ENCODE measurements around the gene METTL3.
"Not testable (repeated sequence)": the region's sequence is repeated elsewhere in the genome, so short reads cannot be mapped to it uniquely, and the experiment has no call there.

The METTL3 gene

DNA sequence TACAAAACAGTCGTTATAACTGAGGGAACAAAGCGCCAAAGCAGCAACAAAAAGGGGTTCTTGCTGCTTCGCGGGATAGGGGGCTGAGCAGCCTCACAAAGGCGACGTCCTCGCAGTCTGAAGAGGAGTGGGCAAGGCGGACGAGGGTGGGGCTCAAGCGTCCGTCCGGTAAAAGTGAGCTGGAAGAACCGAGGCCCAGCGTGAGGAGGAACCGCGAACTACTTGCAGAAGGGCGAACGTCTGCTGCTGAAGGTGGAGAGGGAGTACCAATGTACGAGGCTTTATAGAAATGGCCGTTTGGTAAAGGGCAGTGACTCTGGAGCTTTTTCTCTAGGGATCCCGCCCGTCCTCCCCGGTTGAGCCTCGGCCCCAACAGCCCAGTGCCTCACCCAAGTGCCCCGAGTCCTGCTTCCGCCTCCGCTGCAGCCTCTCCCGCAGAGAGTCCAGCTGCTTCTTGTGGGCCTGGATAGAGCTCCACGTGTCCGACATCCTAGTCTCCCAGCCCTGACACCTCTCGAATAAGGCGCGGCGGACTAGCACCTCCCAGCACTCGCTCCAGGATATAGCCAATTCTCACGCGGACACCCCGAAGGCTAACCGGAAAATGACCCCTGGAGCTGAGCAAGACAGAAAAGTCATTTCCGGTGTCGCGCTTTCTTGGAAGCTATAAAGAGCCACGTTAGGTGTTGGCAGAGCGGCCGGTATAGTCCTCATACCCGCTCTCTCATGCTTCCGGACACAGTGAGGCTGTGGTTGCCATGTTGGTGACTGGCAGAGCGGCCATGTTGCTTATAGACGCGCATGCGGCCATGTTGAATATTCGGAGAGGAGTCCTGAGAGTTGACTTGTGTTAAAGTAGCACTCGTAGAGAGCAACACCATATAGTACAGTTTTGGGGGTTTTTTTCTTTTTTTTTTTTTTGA is at the start of gene METTL3:
METTL3 (minus strand) TSS at position 606 of the 923 bp plus-strand sequence; CDS start at position 489, 117 bp downstream.
- peak; percentile 96 for DNase-seq

DNA sequence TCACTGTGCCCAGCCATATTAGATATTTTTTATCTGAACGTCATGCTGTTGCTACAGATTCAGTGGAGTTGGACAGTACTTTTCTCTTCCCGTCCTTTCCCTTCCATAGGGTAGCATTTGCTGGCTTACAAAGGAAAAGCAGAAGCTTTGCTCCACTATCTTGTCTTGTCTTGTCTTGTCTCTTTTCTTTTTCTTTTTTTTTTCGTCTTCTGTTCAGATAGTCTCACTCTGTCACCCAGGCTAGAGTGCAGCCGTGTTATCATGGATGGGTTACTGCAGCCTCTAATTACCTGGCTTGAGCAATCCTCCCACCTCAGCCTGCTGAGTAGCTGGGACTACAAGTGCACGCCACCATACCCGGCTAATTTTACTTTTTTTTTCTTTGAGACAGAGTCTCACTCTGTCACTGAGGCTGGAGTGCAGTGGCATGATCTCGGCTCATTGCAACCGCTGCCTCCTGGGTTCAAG is 47.6 kb upstream of the METTL3 start:
- no peak for DNase-seq

DNA sequence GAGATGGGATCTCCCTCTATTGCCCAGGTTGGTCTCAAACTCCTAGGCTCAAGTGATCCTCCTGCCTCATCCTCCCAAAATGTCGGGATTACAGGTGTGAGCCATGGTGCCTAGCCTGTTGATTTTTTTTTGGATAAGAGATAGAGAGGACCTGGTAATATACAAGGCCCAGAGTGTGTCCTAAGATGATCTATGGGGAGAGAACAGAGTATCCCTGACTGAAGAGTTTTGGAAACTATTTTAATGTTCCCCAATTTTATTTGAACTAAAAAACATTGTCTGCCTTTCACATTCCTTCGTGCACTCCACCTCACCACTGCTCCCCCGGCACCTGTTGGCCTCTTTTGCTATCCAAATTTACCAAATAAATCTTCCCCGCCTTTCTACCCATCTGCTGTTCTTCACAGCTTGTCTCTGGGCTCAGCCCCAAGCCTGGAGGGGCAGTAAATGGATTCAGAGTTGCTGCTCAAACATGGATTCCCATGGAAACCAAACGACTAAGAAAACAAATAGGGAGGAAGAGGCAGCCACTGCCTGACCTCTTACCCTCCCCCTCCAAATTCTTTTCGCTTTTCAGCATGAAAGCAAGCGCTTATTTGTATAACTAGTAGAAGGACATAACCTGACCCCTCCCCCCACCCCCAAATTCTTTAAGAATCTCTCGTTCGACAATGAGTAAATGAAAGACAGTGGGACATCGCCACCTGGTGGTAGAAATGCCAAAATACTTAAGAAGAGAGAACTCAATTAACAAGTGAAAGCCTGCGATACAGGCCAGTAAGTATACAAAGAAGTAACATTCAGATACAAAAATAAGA is 46.2 kb upstream of the METTL3 start:
- peak; percentile 85 for DNase-seq

DNA sequence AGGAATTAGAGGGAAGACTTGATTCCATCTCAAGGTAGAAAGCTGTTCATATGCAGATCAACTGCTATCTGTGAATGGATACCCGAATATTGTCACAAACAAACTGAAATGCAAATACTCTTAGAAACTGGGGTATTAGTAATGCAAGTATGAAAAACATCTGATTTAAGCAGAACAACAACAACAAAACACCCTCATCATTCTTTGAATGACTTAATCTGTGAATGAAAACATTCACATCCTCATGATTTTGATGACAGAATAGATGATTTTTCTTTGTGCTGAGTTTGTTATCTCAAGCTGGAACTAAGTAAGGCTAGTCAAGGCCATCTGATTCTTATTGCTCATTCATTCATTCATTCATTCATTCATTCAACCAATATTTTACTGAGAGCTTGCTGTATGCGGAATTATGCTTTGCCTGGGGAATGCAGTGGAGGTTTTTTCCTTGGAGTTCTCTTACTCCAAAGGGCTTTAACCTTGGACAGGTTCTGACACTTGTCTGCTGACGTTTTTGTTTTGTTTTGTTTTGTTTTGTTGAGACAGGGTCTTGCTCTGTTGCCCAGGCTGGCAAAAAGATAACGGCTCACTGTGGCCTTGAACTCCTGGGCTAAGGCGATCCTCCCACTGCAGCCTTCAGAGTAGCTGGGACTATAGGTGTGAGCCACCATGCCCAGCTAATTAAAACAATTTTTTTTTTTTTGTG is 45.4 kb upstream of the METTL3 start:
- no peak for DNase-seq

DNA sequence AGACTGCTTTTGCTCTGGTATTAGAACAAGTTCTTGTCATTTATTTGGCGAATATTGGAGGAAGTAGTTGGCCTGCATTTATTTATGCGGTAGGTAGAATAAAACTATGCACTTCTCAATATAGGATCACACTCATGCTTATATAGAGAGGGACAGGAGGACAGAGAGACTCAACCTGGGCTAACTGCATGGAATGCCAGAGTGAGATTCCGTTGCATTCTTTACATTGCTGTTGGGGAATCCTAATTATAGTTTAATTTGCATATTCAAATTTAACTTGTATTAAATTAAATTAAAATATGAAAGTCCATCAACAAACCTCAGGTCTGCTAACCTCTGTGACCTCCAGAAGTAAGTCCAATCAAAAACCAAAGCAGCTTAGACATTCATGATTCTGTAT is 42.1 kb upstream of the METTL3 start:
- no peak for DNase-seq

DNA sequence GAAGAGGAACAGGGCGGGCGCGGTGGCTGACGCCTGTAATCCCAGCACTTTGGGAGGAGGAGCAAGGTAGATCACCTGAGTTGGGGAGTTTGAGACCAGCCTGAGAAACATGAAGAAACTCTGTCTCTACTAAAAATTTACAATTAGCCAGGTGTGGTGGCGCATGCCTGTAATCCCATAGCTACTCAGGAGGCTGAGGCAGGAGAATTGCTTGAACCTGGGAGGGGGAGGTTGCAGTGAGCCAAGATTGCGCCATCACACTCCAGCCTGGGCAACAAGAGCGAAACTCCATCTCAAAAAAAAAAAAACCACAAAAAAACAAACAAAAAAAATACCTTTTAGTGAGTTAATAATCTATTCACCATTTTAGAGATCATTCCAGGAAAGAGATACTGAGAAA is 33.4 kb upstream of the METTL3 start:
- not testable (repeated sequence) for DNase-seq

DNA sequence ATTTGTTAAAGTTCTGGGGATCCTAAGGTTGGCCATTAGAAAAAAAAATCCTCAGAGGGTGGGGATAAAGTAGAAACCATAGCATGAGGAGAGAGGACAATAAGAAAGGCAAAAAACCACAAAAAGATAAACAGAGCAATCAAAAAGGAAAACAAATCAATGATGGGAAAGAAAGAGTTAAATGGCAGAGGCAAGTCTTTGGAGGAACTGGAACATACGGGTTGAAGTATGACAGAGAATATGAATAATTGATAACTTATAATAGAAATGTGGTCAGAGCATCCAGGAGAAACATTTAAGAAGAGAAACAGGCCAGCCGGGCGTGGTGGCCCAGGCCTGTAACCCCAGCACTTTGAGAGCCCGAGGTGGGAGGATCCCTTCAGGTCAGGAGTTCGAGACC is 32.8 kb upstream of the METTL3 start:
- no peak for DNase-seq

DNA sequence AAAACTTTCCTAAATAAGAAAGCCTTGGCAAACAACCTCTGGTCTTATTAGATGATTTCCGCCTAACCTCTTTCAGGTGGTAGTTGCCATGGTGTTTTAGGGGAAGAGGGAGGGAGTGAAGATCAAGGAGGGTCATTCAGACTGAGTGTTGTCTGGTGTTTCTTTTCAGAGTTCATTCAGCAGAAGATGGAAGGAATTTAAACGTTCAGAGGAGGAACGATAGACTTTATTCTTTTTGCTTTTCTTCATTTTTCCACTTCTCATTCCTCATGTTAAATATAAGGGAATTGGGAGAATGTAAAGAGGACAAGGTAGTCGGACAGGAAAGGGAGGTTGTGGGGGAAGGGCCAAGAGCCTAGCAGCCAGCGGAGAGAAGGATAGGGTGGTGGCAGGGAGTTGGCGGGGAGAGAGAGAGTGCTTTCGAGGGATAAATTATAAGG is 32.4 kb upstream of the METTL3 start:
- DNase-seq = no peak

DNA sequence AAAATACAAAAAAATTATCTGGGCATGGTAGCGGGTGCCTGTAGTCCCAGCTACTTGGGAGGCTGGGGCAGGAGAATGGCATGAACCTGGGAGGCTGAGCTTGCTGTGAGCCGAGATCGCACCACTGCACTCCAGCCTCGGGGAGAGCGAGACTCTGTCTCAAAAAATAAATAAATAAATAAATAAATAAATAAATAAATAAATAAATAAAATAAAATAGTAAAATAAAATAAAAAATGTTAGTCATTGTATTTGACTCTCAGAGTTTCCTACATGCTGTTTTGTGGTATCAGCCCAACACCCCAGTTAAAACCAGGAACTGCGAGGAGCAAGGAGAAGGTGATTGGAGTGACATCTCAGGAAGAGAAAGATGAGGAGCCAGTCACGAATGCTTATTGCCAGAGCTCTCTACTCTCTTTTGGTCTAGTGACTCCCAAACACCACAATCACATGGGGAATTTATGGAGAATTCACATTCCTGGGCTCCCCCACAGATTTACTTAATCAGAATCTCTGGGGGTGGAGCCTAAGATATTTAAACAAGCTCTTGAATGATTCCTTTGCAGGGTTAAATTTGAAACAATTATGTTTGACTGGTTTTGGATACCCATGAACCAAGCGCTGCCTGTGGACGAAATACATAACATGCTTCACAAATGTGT is 30.4 kb upstream of the METTL3 start:
- DNase-seq = no peak

DNA sequence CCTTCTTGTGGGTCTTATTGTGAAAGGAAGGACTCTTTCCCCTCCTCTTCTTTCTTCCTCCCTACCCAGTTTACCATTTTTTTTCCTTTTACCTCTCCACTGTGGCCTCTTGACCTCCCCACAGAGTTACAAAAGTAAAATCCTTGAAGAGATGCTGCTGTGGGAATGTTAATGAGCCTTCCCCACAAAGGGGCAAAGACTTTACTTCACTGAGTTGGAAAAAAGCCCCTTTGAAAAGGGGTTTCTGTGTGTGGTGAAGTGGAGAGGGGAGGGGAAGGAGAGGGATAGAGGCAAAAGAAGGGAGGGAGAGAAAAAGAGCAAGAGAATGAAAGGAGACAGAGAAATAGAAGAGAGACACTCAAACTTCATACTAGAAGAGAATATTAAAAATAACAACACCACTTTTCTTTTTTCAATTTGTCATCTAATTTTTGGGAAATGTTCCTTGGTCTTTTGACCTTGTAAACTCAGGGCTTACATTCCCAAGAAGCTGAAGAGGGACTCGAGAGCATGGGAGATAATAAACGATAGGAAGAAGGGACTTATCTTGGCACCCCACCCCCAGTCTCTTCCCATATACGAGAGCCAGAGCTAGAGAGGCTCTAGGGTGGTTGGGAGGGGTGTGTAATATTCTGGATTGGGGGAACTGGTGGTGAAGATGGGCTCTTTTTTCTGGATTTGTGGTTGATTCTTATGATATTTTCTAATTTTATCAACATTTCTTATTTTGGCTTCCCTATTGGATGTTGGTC is 28.2 kb upstream of the METTL3 start:
- no peak for DNase-seq

DNA sequence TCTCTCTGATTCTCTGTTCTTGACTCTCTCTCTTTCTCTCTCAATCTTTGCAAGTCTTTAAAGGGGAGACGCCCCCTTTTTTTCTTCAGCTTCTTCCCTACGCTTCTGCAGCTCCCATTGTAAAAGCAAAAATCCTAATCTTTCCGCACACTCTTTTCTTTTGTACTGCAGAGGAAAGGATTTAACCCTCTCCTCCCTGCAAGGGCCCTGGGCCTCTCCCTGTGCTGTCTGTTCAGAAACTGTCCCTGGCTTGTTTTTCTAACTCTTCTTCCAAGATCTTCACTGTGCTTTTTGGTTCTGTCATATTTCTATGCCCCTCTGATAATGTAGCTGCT is 25.9 kb upstream of the METTL3 start:
- no peak for DNase-seq

DNA sequence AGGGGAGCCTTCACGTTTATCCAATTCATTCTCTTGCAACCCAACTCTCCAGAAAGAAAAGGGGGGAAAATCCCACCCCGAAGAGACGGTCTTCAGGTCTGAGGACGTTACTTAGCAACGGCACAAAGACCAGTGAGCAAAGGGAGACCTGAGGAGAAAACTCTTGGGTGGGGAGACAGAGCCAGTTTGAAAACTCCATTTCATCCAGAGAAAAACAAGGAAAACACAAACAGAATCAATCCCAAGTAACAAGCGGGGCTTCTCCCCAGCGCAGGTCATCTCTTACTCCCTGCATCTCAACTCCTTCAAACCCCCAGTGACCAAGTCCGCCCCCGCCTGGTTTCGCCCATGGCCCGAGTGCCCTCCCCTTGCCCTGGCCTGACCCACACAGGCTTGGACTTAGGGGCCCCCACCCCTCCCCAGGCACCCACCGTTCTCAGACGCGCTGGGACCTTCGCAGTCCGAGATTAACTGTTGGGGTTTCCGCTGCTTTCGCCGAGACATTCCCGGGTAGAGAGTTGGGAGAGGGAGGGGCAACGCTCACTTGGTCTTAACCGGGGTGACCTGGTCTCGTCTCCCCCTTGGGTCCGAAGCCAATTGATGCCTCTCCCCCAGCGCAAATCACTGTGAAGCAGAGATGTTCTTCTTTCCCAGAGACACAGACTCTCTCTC is 25.4 kb upstream of the METTL3 start:
- no peak for DNase-seq

DNA sequence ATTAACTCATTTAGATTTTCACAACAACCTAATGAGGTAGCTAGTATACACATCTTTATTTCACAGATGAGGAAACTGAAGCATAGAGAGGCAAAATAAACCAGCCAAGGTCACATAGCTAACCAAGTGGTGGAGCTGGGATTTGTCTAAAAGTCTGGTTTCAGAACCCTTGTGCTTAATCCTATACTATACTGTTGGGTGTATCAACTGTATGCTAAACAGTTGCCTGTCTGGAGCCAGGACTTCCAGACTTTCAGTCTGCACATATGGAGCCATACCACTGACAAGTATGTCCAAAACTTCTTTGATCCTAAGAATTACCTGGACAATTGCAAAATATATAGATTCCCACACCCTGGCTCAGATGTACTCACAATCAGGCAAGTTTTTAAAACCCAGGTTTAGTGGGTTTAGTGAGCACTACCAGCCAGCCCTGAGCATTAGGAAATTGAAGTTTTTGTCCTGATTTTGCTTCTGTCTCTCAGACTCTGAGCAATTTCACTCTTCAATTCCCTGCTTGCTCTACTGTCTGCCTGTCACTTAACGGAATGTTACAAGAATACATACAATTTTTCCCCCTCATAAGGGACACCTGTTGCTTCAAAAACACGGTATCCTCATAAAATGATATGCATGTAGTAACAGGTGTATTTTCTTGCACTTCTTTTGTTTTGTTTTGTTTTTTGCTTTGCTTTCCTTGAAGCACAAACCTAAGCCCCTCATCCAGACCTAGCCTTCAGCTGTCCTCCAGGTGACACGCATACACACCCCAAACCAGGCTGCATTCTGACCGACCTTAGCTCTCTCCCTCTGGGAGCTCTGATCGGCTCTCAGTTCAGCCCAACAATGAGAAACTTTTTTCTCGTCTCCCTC is 24.6 kb upstream of the METTL3 start:
- DNase-seq = no peak

DNA sequence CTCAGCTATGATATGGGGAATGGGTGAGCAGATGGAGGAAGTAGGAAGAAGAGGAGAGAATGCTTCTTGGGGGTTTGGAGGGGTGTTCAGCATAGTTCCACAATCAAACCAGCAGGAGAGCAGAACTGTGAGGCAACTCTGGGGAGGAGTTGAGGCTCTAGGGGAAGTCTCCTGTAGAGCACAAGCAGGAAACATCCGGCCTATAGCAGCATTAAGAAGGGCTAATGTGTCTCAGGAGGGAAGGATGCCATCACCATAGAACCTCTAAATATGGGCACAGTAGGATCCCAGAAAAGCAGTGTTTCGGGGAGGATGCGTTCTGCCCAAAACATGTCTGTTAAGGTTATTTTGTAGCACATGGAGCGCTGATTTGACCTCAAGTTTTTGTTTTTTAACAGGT is 23.4 kb upstream of the METTL3 start:
- no peak for DNase-seq

DNA sequence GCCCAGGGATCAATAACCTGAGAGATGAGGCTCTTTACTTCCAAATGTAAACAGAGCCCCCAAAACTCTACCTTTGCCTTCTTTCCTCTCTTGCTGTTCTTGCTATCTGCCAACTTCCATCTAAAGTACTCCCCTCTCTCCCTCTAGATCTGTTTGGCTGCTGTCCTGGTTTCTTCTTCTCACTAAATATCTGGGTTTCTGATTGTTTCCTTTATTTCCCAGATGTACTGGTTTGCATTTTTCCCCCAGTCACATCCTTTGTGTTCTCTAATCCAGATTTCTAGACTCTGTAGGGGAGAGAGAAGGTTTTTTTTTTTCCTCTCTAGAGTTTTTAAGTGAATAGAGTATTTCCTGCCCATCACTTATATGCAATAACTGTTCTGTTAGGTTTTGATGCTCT is 22.2 kb upstream of the METTL3 start:
- DNase-seq = no peak

DNA sequence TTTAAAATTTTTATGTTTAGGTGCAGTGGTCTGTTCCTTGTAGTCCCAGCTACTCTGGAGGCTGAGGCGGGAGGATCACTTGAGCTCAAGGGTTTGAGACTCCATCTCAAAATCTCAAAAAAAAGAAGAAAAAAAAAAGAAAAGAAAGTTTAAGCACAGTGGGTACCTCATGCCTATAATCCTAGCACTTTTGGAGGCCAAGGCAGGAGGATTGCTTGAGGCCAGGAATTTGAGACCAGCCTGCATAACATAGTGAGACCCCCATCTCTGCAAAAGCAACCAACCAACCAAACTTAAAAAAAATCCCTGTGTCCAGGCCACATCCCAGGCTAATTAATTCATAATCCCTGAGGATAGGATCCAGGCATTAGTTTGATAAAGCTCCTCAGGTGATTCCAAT is 18.4 kb upstream of the METTL3 start:
- no peak for DNase-seq

DNA sequence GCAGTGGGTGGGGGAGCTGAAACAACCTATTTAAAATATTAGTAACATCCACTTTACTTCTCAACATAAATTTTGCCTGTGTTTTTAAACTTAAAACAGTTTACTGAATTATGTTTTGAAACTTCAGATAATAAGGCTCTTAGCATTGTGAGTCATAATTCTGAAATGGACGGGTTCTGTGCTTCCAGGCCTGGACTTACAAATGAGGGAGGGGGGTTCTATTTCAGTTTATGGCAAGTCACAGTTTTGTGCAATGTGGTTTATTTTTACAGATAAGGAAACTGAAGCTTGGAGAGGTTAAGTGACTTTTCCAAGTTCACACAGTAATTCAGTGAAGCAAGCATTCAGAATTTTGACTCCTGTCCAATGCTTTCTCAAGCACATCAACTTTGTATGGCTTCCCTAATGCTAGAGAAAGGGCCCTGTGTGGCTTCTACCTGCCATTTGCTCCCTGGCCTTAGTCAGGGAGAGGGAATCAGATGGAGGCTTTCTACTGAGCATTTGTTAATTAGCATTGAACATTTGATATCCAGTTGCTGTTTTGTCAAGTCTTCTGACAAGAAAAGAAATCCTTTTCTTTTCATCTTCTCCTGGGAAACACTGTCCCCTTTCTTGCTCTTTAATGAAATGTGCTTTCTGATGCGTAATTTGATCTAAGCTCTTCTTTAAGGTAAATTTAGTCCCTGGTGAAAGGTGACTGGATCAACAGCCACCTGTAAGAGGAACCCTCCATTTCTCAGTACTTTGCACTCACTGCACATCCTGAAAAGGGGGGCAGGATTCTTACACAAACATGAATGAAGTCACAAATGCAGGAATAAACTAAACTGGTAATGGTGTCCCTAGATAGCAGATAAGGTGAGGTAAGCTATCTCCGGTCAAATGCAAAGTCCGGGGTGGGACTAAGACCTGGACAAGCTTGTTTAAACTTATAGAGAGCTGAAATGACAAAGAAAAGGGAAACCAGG is 17.5 kb upstream of the METTL3 start:
- DNase-seq = no peak

DNA sequence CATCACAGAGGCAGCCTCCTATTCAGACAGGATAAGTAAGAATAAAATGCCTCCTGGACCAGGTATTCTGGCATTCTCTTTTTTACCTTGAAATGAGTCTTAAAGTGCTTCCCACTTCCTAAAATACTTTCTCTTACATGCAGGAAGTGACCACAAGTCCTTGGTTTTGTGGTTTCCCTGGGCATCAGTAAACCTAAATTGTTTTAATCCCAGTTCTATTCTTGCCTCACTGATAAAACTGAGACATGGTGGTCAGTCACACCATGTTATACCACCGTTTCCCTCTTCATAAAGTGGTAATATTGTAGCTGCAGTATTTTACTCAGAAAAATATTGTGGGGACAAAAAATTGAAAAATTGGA is 16.2 kb upstream of the METTL3 start:
- no peak for DNase-seq

DNA sequence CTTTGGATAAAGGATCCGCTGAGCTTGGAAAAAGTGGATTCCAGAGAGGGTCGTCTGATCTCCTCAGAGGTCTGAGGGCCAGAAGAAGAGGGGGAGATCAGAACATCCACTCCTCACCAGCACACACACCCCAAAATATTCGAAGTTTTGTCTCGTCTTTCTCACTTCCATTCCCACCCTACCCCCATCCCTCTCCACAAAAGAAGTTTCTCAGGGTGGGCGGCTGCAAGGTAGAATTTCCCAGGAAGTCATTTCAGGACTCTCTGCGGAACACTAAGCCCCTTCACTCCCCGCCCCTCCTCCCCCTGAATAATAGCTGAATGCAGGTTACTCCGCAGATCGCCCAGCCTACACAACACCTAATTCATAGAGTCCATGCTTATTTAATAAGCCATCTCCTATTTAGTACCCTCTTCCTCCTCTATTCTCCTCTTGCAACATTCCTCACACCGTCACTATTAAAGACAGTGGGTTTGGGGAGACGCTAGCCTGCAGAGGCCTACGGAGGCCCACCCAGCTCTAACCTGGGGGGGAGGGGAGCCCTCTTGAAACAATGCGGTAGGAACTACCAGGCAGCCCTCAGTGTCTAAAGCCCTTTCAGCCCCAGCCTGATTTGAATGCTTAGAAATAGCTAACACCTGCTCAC is 15.7 kb upstream of the METTL3 start:
- no peak for DNase-seq

Data from CD4-positive, alpha-beta T cell treated with Interleukin-12 subunit alpha and Interleukin-12 subunit beta, for 1 hour (primary cell).